Muscle of arm (tissue), 12 donors: ENCODE measurements around the gene PDE8A. TPM values are rescaled to one million over a fixed set of nuclear protein-coding genes. Genes with fewer than 3 reads are reported as not detected.
"Not testable (repeated sequence)": the region's sequence is repeated elsewhere in the genome, so short reads cannot be mapped to it uniquely, and the experiment has no call there.

Experiments
- DNase-seq: peaks from one replicate; pipeline ENCODE4 v3.0.0-alpha.2; 2013
- polyA plus RNA-seq, 12 donors: library from polyadenylated mRNA; unstranded; fragments of 120-200 nt; gene quantifications; one replicate each; pipeline ENCODE4 v1.2.1, GENCODE V29; 2013; ENCODE audit not compliant: insufficient read length in 12 of 12

Gene PDE8A
- polyA plus RNA-seq, 12 donors = 17.3 to 63.1 (median 32.4) TPM; not detected in 1

DNA sequence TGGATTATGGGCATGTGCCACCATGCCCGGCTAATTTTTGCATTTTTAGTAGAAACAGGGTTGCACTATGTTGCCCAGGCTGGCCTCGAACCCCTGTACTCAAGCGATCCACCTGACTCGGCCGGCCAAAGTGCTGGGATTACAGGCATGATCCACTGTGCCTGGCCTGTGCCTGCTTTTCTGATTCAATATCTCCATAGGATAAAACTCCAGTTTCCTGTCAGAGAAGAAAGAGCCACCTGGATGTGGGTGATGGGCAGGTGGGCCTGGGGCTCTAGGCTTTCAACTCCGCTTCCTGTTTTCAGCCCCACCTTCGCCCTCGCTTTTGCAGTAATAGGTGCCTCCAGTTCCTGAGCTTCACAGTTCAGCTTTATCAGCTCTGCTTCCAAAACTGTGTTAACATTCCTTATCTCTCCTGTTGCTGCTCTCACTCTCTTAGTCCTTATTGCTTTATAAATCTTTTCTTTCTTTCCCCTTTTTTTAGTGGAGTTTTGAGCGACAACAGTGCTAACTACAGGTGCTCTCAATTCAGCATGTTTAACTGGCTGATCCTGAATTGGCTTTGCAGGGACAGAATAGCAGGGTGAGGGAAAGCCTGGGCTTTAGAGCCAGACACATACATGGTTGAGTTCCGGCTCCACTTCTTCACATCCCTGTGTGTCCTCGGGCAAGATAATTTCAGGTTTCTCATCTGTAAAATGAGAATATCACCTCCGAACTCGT is 21.1 kb upstream of the PDE8A start:
- no peak for DNase-seq

DNA sequence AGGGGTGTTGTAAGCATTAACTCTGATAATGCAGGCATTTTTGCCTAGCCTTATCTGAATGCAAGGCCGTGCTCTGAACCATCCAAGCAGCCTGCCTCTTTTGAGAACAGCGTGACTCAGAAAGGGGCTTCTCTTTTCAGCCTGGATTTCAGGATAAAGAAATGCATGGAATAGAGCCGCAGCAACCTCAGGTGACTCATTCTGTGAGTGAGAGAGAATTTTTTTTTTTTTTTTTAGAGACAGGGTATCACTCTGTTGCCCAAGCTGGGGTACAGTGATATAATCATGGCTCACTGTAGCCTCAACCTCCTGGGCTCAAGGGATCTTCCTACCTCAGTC is 20.6 kb upstream of the PDE8A start:
- no peak for DNase-seq

DNA sequence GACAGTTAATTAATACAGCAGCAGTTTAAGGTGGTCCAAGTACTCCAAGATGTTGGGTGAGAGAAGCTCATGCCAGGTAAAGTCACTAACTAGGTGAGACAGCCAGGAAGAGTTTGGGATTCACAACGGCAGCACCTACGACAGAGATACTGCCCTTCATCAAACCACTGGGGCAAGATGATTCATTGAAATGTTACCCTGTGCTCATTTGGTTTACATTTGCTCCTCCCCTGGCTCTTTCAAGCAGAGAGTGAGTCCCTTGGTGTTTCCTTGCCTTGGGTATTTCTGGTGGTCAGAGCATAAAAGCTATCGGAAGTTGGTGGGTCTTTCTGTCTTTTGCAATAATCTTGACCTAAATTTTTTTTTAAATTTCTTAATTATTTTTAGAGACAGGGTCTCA is 19.9 kb upstream of the PDE8A start:
- DNase-seq = no peak

DNA sequence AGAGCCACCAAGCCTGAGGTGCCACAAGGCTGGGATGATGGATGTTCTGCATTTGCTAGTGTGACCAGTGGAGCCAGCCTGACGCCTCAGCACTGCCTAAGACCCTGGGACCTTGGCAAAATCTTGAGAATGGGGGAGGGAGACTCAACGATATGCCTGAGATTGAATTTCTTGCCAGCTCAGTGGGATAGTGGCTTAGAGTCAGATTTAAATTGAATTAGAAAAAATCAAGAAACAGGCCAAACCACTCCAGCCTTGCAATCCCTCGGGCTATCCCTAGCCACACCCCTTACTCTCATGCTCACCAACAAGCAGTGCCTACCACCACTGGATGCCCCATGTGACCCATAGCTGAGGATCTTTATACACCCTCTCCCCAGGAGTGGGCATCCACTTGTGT is 18.7 kb upstream of the PDE8A start:
- DNase-seq = no peak

DNA sequence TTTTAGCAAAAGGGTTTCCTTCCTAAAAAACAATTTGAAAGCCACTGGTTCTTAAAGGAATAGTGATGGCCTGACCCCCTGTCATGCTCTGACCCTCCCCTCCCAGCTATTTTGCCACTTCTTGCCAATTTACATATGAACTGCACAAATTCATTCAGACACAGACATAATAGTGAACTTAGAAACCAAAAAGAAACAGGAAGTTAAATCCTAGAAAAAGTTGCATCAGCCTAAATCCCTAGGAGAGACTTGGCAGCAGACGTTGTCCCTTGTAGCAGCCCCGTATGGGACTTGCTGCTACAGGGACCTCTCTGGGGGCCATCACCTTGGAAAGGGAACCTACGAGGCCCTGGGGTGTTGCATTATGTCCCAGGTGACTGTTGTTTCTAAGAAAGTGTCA is 14.3 kb upstream of the PDE8A start:
- no peak for DNase-seq

DNA sequence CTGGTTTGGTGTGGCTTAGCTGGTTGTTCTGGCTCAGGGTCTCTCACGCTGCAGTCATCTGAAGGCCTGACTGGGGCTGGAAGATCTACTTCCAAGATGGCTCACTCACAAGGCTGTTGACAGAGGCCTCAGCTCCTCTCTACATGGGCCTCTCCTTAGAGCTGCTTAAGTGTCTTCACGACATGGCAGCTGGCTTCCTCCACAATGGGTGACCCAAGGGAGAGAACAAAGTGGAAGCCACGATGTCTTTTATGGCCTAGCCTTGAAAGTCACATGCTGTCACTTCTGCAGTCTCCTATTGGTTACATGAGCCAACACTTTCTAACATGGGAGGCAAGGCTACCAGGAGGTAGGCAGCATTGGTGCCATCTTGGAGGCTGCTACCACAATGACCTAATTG is 13.4 kb upstream of the PDE8A start:
- DNase-seq = no peak

DNA sequence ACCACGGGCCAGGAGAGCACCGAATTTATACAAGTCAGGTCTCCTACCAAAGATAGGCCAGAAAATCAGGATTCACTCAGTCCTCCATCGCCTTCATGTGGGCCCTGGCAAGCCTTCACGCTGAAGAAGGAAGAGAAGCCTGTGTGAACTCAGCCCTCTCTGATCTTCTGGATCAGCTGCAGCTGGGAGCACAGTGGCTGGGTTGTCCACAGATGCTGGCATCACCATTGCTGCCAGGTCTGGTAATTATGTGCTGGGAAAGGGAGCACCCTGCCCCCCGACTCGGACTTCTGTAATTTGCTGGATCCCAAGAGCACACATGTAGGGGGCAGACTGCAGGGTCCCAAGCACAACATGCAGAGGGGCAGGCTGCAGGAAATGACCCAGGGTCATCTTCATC is 12.4 kb upstream of the PDE8A start:
- no peak for DNase-seq

DNA sequence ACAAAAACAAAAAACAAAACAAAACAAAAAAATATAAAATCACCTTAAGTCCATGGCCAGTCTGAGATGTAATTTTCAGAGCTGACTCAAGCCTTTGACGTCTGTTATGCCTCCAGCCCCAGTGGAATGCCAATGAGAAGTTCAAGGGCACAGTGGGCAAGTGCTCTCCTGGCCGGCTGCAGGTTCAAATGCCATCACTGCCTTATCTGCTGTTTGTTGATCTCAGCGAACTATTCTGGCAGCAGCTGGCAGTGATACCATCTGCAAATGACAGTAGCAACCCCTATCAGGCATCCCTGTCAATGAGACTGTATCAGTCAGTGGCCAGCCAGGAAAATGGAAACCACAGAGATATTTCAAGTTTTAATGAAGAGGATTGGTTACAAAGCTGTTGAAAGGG is 10.8 kb upstream of the PDE8A start:
- no peak for DNase-seq

DNA sequence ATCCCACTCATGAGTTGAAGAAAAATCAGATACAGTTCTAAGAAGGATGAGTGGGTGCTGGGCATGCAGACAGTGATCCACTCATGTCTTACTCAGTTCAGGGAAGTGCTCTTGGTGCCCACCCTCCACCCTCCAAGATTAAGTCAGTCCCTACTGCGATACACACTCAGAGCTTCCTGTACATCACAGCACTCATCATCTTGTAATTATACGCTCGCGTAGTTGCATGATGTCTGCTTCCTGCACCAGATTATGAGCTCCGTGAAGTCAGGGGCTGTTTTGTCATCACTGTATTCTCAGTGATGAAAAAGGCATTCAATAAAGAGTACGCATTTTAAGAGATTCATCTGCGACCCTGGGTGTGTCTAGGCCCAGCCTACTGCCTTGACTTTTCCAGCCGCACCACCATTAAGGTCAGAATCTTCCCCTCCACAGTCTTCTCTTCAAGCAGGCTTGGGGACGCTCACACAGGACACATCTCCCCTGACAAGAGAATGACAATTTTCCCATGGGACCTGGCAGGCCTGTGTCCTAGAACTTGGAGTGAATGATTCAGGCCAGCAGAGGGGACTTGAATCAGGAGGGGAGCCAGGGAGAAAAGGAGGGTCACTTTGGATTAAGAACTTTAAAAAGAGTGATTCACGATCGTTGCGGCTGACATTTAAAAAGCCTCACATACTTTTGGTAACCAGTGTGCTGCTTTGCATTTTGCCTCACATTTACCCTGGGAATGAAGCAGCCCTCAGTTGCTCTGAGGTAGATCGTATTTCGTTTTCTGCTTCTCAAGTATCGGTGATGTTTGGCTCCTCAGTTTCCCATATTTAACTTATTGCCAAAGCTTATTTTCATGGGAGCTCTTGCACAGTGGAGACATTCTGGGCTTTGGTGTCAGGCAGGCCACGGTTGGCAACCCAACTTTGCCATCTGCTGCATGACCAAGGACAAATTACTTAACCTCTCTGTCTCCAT is 7.9 kb upstream of the PDE8A start:
- no peak for DNase-seq

DNA sequence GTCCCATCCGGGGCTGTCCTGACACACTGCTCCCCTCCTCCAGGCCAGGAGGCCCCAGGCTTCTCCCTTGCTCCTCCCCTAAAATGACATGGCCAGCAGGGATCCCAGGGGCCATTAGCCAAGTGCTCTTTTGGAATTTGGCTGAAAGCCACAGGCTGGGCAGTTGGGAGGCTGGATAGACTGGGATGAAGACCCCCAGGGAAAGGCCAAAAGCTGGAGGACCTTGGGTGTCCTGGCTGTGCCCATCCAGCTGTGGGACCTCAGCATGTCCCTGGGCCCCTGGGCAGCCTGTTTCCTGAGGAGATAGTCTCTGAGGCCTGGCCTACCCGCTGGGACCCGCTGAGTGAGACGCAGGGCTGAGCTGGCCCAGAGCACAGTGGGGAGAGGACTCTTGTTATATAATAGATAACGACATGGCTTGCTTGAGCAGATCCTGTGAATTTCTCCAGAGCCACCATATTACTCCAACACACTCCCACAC is 5.7 kb upstream of the PDE8A start:
- DNase-seq = no peak

DNA sequence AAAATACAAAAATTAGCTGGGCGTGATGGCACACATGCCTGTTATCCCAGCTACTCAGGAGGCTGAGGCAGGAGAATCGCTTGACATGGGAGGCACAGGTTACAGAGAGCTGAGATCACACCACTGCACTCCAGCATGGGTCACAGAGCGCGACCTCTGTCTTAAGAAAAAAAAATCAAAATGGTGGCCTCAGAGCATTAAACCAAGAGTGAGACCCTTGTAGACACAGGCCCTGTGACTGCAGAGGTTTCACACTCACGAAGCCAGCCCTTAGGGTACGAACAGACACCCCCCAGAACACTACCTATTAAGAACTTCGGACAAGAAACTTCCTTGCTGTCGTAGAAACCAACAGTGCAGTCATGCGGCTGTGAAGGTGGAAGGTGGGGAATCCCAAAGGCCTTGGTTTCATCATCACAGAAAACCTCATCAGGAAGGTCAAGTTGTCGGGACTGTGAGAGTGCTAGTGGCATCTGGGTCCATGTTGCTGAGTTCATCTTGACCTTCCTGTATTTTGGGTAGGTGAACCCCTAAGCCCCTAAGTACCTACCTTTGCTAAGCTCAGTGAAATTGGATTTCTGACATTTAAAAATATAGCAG is 4.8 kb upstream of the PDE8A start:
- no peak for DNase-seq

DNA sequence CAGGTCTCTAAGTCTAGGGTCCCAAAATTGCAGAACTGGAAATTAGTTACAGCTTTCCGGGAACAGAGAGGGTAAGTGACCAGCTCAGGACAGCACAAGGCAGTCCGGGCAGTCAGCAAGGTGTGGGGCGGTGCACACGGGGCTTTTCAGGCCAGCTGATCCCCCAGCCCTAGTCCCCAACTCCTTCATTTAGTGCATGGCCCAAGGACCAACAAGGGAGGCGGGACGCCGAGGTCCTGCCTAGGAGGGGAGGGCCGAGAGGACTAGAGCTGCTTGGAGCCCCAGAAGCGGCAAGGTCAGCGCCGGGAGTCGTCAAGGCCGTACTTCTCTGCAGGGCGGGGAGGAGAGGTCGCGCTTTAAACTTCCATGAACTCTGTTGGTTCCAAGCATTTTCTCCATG is 2.0 kb upstream of the PDE8A start:
- DNase-seq = no peak

DNA sequence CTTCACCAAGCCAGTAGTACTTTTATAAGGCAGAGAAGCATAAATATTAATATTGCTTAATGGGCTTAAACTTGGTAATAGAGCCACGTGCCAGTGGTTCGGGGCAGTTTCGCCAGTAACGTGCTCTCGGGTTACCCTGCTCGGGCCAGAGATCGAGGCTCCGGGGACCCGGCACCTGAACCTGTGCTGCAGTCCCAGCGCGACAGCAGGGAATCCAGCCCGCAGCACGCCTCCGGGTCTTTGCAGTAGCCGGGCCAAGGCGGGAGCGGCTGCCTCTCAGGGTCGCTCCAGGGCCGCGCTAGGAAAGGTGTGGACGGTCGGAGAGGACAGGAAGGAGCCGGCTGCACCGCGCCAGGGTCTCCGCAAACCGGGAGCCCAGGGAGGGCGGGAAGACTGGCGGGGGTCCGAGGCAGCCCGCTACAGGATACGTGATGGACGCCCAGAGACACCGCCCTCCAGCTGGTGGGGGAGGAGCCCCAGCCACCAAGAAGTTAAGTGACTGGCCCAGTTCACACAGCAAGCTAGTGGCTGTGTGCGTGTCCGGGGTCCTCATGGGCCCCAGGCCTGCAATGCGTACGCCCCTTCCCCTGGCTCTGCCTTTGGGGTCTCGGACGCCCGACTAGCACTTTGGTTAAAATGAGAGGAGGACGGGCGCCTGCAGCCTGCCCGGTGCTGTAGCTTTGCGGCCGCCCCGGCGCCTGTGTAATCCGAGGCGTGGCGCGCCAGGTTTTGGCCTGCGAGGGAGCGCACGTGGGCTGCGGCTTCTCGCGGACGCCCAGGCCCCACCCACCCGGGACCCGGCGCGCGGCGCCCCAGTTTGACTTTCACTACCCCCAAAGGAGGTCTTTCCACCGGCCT is 1.2 kb upstream of the PDE8A start:
- peak; percentile 87 for DNase-seq

DNA sequence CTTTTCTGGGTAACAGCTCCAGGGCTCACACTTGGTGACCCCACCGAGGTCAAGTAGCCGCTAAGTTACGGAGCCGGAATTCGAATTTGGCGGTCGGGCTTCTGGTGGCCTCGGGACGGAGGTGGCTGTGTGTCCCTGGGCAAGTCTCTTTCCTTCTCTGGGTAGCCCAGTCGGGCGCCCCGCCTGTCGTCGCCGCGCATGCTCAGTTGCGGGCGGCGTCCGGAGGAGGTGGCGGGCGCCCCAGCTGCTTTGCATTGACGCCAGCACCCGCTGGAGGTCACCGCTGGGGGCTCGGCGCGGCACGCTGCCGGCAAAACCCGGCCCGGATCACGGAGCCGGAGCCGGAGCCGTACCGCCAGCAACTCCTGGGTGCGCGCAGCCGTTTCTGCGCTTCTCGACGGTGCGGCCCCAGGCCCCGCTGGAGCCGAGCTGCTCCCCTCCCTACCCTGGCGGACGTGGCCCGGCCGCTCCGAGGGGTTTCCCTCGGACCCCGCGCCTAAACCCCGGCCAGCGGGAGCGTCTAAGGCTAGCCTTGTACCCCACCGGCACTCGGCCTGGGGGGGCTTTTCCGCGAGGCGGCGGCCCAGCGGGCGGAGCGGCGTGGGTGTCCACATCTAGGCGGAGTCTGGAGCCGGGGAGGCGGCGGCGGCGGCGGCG is 474 bp upstream of the PDE8A start:
- DNase-seq = peak; percentile 96

DNA sequence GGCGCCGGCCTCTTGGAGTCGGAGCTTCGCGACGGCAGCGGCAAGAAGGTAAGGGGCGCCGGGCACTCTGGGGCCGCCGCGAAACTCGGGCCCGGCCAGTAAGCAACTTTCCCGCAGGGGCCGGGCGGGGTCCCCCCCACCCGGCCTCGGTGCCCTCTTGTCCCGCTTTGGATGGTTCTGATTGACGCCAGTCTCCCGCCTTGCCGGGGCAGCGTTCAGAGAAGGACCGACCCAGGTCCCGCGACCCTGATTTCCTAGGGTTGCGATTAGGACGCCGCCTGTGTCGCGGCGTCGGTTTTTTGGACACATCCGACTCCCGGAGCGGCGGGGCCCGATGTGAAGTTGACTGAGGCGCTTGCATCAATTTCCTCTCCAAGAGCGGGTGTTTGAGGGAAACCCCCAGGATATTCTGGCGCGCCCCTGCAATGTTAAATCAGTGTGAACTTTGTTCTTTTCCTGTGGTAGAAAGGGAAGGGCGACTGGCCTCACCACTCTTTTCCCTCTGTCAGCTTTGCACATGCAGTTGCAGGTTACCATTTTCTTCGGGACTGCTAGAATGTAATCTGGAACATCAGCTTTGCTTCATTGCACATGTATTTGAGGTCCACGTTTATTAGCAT is 755 bp downstream of the PDE8A start:
- DNase-seq = no peak

DNA sequence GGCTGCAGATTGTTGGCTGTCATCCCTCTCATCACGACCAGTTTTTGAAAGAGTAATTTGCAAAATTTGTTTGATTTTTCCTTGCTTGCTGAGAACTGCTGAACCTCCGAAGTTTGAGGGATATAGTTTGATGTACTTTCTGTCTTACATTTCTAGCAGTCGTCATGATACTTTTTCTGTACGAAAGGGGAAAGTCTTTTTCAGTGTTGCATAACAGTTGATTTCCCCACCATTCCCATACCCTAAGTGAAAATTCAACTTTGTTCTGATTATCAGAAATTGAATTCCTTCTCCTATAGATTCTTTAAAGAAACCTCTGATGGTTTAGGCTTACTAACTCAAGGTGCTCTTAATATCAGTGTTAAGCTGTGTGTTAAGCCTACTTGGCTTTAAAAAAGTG is 1.6 kb downstream of the PDE8A start:
- no peak for DNase-seq

DNA sequence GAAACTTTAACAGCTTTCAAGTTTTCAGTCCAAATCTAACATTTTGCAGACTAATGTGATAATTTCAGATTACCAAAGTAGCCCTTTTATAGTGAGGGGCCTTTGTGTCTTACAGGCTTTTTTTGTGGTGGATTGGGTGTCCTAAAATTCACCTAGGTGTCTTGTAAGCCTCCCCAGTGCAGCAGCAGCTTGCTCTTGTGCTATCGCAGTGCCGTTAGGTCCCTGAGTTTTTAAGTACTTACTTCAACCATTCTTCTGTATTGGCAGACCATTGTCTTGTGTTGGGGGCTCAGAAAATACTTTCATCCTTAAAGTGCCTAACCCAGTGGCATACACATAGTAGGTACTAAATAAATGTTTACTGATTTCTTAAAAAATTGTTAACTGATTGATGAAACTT is 2.1 kb downstream of the PDE8A start:
- DNase-seq = no peak

DNA sequence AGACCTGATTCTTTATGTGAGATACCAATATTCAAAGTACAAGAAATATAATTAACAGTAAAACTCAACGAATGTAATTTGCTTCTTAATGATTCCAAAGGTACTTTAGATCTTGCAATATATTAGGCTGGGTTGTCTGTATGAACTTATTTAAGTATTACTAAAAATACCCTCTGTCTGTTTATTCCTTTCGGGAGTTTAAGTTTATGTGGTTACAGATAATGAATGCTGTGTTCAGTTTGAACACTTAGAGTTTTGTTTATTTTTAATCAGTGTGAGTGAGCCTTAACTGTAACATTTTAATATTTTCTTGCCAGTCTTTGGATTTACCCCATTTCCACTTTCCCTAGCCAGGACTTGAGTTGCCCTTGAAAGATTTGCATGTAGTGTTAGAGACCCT is 3.5 kb downstream of the PDE8A start:
- no peak for DNase-seq

DNA sequence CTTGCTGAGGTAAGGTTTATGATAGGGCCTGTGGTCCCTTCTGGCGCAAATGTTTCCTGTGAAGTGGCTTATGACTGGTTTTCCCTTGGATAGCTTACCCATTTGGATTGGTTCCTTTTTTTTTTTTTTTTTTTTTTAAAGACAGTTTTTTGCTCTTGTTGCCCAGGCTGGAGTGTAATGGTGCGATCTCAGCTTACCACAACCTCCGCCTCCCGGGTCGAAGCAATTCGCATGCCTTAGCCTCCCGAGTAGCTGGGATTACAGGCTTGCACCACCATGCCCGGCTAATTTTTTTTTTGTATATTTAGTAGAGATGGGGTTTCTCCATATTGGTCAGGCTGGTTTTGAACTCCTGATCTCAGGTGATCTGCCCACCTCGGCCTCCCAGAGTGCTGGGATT is 5.7 kb downstream of the PDE8A start:
- DNase-seq = not testable (repeated sequence)

DNA sequence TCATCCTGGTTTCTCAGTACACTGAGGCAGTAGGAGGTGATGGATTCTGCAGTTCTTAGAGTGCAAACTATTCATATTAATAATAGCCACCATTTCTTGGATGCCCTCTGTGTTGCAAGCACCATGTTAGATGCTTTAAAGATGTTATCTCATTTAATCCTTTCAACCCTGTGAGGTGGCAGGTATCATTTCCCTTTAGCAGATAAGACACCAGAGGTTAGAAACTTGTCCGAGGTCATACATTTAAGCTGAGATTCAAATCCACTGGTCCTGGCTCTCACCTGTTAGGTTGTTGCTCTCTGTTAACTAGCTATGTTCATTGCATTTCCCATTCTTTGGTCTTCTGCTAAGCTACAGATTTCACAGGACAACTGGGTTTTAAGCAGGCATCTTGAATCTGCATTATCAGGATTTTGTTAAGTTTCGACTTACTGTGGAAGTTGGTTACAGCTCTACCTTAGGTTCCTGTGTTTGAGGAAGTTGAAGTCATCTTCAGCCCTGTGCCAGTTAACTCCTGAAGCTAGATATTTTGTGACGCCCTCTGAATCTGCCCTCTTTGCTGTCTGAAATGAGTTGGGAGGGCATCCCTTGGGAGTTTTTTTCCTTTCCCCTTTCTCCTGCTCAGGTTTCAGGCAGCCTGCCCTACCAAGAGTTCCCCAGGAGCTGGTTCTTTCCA is 6.4 kb downstream of the PDE8A start:
- no peak for DNase-seq
